IPS-20b (cell line): ENCODE results near the gene DNASE2.
"Not testable (repeated sequence)": the region's sequence is repeated elsewhere in the genome, so short reads cannot be mapped to it uniquely, and the experiment has no call there.

Experiments
- H3K27ac ChIP-seq: one replicate; pipeline ENCODE4 v1.5.1; 2013; ENCODE audit warnings: low read length
- H3K27me3 ChIP-seq: 2 replicates; pipeline ENCODE4 v1.6.1; 2013; ENCODE audit warnings: mild to moderate bottlenecking, low read length, inconsistent platforms; ENCODE audit not compliant: insufficient read depth
- H3K36me3 ChIP-seq: 2 replicates; pipeline ENCODE4 v1.6.1; 2013; ENCODE audit warnings: low read depth, mild to moderate bottlenecking, inconsistent platforms, low read length, moderate library complexity; ENCODE audit not compliant: insufficient read depth
- H3K4me1 ChIP-seq: 2 replicates; pipeline ENCODE4 v1.6.1; 2013; ENCODE audit warnings: mild to moderate bottlenecking, control low read depth, inconsistent platforms, low read length, moderate library complexity; ENCODE audit not compliant: insufficient read depth
- H3K4me3 ChIP-seq: 2 replicates; pipeline ENCODE4 v1.5.1; 2013; ENCODE audit warnings: mild to moderate bottlenecking, low read length, inconsistent platforms
- H3K9ac ChIP-seq: 2 replicates; pipeline ENCODE4 v1.6.1; 2013; ENCODE audit warnings: low read depth, mild to moderate bottlenecking, inconsistent platforms, low read length, moderate library complexity
- H3K9me3 ChIP-seq: 2 replicates; pipeline ENCODE4 v1.6.1; 2013; ENCODE audit warnings: mild to moderate bottlenecking, low read depth, low read length, inconsistent platforms; ENCODE audit not compliant: insufficient read depth

The DNASE2 gene, protein sequence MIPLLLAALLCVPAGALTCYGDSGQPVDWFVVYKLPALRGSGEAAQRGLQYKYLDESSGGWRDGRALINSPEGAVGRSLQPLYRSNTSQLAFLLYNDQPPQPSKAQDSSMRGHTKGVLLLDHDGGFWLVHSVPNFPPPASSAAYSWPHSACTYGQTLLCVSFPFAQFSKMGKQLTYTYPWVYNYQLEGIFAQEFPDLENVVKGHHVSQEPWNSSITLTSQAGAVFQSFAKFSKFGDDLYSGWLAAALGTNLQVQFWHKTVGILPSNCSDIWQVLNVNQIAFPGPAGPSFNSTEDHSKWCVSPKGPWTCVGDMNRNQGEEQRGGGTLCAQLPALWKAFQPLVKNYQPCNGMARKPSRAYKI

DNA sequence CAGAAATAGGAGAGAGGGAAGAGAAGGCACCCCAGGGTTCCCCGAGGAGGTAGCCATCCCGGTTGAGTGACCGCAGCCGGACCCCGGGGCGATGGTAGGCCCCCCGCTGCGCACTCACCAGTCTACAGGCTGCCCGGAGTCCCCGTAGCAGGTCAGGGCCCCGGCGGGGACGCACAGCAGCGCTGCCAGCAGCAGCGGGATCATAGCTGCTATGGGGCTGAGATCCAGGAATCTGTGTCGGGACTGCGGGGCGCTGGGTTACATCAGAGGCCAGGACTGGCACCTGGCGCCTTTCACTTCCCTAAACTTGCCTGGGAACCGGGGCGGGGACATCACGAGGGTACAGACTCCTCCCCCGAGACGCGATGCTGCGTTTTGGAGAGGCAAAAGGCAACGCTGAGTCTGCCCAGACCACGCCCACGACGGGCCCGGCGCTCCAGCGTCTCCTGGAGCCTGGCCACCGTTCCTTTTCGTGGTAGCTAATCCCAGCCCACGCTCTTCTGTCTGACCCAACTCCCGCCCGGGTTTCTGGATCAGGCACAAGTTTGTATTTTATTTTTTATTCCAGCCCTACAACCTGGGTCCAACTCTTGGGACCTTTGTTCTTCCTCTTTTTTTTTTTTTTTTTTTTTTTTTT lies at the start of gene DNASE2:
Gene DNASE2 (minus strand): TSS at position 278 of the 637 bp plus-strand sequence. CDS start 74 bp downstream, at position 204.
- no peak within 1 kb of the TSS for H3K27ac ChIP-seq
- H3K36me3 ChIP-seq, result peaks cover 7% of the 10 kb centered on the region
- peaks cover 39% of the 10 kb centered on the region for H3K27me3 ChIP-seq
- H3K4me1 ChIP-seq, result no peaks in the 10 kb centered on the region
- peak within 1 kb of the TSS; percentile 83 for H3K4me3 ChIP-seq
- peak within 1 kb of the TSS; percentile 79 for H3K9ac ChIP-seq
- no peaks in the 10 kb centered on the region; the same call in 1 of the 2 replicates for H3K9me3 ChIP-seq

DNA sequence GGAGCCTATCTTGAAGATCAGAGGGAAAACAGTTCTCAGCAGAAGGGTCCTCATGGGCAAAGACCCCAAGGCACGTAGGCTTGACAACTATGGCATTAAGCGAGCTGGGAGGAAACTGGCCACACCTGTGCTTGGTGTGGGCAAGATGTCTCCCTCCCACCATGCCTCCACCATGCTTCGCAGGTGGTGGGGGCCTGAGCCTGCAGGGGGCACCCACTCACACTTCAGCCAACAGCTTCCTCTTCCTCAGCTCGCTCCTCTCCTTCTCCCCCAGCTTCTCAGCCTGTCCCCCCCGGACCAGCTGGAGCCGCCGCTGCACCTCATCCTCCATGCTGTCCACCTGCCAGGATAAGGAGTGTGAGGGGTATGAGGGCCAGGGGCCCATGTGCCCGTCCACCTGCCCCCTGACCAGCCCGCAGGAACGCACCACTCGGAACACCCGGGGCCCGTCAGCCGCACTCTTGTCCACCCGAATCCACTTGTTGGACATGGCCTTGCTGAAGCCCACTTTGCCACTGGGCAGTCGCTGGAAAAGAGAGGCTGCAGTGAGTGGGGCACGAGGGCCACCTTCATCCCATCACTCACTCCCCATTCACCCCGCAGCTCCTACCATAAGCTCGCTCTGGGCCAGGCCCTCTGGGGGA lies 48.9 kb upstream of the DNASE2 start:
- peaks cover 55% of the 10 kb centered on the region for H3K36me3 ChIP-seq

DNA sequence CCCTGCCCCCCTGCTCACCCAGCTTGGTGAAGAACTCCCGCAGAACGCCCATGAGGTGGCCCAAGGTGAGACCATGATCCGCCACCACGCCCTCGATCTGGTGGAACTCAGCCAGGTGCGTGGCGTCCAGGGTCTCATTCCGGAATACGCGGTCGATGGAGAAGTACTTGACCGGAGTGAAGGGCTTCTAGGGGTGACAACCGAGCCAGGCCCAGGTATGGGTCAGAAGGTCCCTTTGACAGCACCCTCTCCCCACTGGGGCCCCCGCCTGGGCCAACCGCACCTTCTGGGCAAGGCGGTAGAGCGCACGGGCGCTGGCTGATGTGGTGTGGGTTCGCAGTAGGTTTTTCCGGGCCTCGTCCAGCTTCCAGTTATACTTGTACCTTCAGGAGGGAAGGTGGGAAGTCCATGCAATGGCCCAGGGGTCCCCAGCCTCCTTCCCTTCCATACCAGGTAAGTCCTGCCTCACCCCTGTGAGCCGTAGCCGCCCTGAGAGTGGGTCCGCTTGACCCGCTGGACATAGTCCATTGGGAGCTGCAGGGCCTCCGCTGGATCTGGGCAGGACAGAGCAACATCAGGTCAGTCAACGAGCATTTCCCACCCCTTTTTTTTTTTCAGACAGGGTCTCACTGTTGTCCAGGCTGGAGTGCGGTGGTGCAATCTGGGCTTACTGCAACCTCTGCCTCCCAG lies 43.5 kb upstream of the DNASE2 start:
- no peak overlapping the region for H3K4me3 ChIP-seq
- no peak overlapping the region for H3K27ac ChIP-seq
- no peaks in the 10 kb centered on the region for H3K4me1 ChIP-seq
- H3K9ac ChIP-seq, result no peak overlapping the region
- no peaks in the 10 kb centered on the region for H3K9me3 ChIP-seq
- H3K27me3 ChIP-seq, result no peaks in the 10 kb centered on the region
- H3K36me3 ChIP-seq, result peaks cover 69% of the 10 kb centered on the region

More for the DNA sequence above, 48.9 kb upstream of the DNASE2 start:
- Histone ChIP-seq H3K9me3 (no peaks in the 10 kb centered on the region), H3K9ac (no peak overlapping the region), H3K27ac (no peak overlapping the region), H3K4me3 (no peak overlapping the region), H3K27me3 (no peaks in the 10 kb centered on the region), H3K4me1 (no peaks in the 10 kb centered on the region)

DNA sequence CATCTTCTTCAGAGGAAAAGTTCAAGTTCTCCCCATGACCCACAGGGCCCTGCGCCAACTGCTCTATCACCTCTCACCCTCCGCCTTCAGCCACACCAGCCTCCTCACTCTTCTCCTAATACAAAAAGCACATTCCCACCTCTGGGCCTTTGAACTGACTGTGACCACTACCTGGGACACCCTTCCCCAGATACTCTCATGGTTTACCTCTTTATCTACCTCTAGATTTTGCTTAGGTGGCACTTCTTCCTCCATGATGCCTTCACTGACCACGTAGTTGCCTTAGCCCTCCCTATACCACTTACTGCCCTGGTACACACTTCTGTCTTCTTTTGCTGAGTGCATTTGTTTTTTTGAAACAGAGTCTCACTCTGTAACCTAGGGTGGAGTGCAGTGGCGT lies 41.7 kb upstream of the DNASE2 start:
- Histone ChIP-seq H3K27ac (no peak overlapping the region), H3K4me3 (no peak overlapping the region), H3K9ac (no peak overlapping the region), H3K9me3 (no peaks in the 10 kb centered on the region), H3K27me3 (peaks cover 10% of the 10 kb centered on the region), H3K4me1 (no peaks in the 10 kb centered on the region), H3K36me3 (peaks cover 51% of the 10 kb centered on the region)

DNA sequence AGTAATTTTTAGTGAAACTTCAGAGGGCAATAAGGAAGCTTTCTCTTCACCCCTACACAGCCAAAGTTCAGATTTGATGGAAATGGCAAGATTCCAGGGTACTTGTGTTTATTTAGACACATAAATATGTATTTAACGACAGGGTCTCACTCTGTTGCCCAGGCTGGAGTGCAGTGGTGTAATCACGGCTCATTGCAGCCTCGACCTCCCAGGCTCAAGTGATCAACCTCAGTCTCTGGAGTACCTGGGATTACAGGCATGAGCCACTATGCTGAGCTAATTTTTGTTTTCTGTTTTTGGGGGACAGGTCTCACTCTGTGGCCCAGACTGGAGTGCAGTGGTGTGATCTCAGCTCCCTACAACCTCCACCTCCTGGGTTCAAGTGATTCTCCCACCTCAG lies 39.8 kb upstream of the DNASE2 start:
- Histone ChIP-seq H3K4me3 (no peak overlapping the region), H3K4me1 (no peaks in the 10 kb centered on the region), H3K9me3 (no peaks in the 10 kb centered on the region), H3K27me3 (peaks cover 13% of the 10 kb centered on the region), H3K36me3 (peaks cover 36% of the 10 kb centered on the region), H3K9ac (no peak overlapping the region), H3K27ac (no peak overlapping the region)

DNA sequence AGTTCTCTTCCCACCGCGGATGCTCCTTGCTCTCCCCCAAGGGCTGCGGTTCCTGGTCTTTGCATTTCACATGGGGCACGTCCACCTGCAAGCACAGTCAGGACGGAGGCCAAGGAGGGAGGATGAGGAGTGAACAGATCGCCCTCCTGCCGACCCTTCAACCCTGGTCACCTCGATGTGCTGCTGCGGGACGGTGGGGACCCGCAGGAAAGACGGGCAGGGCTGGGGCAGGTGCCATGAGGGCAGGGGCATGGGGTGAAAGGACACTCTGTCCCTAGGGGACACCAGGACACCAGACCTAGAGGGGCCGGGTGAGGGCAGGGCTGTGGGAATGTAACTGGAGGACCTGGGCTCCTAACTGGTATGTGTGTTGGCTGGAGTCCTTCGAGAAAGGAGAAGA lies 37.0 kb upstream of the DNASE2 start:
- Histone ChIP-seq H3K4me3 (no peak overlapping the region), H3K27me3 (peaks cover 13% of the 10 kb centered on the region), H3K9me3 (no peaks in the 10 kb centered on the region), H3K9ac (no peak overlapping the region), H3K27ac (no peak overlapping the region), H3K36me3 (peaks cover 11% of the 10 kb centered on the region), H3K4me1 (peaks cover 9% of the 10 kb centered on the region; the same call in 1 of the 2 replicates)

DNA sequence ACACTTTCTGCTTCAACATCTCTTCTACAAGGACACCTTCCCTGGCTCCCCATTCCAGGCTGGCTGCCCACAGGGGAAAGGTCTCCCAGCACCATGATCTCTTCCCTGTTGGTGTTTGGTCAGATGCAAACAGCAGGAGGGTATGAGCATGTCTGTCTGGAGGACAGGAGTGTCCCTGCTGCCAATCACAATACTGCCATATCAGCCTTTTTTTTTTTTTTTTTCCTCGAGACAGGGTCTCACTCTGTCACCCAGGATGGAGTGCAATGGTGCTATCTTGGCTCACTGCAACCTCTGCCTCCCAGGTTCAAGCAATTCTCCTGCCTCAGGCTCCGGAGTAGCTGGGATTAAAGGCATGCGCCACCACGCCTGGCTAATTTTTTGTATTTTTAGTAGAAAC lies 34.6 kb upstream of the DNASE2 start:
- peaks cover 15% of the 10 kb centered on the region; the same call in 1 of the 2 replicates for H3K4me1 ChIP-seq
- peaks cover 13% of the 10 kb centered on the region for H3K27me3 ChIP-seq
- H3K27ac ChIP-seq, H3K36me3 ChIP-seq, H3K4me3 ChIP-seq, H3K9ac ChIP-seq, H3K9me3 ChIP-seq: not testable (repeated sequence)

DNA sequence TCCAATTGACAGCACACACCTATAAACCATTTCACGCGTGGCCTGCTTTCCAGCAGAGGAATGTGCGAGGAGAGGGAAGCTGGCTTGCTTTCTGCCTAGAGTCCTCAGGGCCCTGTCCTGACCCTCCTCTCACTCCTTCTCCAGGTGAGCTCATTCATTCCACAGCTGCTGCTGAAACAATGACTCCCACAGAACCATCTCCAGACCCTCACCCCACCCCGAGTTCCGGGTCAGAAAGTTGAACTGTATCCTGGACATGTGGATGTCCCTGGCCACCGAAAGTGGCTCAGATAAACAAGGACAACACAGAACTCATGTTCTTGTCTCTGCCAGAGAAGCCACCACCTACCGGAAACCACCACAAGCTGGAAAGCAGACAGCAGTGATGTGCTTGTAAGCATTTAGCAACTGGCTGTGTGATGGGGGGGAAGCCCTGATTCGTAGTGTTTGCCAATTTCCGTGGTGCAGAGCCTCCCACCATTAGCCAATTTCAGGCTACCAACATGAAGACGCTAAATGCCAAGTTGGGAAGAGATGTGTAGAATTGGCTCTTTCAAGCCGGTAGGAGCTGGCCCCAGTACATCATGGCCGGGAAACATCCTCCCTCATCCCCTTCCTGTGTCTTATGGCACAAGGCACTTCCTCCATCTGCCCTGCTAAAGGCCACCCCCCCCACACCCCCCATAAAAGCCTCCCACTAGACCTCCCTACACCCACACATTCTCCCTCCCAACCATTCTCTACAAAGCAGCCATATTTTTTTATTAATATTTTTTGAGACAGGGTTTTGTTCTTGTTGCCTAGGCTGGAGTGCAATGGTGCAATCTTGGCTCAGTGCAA lies 32.8 kb upstream of the DNASE2 start:
- Histone ChIP-seq H3K4me1 (peaks cover 15% of the 10 kb centered on the region; the same call in 1 of the 2 replicates), H3K9ac (peak overlapping the region; percentile 59; the same call in 1 of the 2 replicates), H3K27me3 (peaks cover 13% of the 10 kb centered on the region), H3K4me3 (peak overlapping the region; percentile 46; the same call in 1 of the 2 replicates), H3K36me3 (no peaks in the 10 kb centered on the region), H3K9me3 (no peaks in the 10 kb centered on the region), H3K27ac (no peak overlapping the region)

DNA sequence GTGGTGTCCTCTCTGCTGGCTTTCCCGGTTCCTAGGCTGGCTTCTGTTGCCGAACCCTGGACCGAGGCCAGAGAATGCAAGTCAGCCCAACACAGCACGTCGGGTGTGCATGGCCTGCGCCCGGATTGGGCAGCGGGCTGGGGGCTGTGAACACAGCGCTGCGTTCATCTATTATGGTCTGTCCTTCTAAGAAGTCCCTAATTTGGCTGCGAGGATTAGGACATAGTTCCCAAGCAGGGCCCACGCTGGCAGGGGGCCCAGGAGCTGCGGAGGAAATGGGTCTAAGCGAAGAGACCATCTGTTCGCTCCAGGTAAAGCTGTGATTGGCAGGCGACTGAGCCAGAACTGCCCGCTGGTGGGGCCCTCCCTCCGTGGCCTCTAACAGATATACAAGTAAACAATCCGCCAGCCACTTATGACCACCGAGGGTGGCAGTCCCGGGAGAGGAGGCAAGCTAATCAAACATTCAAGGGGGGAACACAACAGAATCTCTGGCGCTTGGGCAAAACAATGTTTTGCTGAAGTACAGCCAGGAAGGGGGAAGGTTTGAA lies 31.8 kb upstream of the DNASE2 start:
- H3K9ac ChIP-seq, result peak overlapping the region; percentile 59; the same call in 1 of the 2 replicates
- peak overlapping the region; percentile 46 for H3K4me3 ChIP-seq

DNA sequence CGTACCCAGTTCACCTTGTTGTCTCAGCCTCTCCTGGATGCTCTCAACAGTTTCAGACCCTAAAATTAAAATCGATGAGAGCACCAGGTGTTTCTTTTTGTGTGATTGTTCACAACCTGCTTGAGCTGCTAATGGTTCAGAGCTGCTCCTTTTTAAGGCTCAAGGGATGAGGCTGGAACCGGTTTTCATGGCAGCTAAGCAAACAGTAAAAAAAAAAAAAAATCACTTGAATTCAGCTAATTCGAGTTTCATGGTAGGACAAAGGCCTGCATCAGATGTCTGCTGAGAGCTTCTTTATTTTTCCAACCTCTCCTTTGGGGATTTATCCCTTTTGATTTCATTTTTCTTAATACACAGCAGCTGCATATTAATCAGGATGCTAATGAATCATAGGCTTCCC lies 31.3 kb upstream of the DNASE2 start:
- Histone ChIP-seq H3K9ac (peak overlapping the region; percentile 59; the same call in 1 of the 2 replicates), H3K36me3 (no peaks in the 10 kb centered on the region), H3K27ac (no peak overlapping the region), H3K4me1 (peaks cover 15% of the 10 kb centered on the region; the same call in 1 of the 2 replicates), H3K27me3 (no peaks in the 10 kb centered on the region), H3K4me3 (peak overlapping the region; percentile 46; the same call in 1 of the 2 replicates), H3K9me3 (no peaks in the 10 kb centered on the region)

More for the DNA sequence above, 31.8 kb upstream of the DNASE2 start:
- peaks cover 15% of the 10 kb centered on the region; the same call in 1 of the 2 replicates for H3K4me1 ChIP-seq
- peaks cover 4% of the 10 kb centered on the region for H3K27me3 ChIP-seq
- H3K27ac ChIP-seq, result no peak overlapping the region
- H3K9me3 ChIP-seq, result no peaks in the 10 kb centered on the region
- no peaks in the 10 kb centered on the region for H3K36me3 ChIP-seq
